HuH-7.5 (cell line): ENCODE measurements around the gene CAPN9.
A peak's percentile ranks its signal among the peaks of the same experiment; 100 is the strongest.
"Not testable (repeated sequence)": the region's sequence is repeated elsewhere in the genome, so short reads cannot be mapped to it uniquely, and the experiment has no call there.

Source experiments
- DNase-seq: peaks from one replicate; pipeline ENCODE4 v3.0.0; 2011; ENCODE audit warnings: low spot score

CAPN9 gene, protein sequence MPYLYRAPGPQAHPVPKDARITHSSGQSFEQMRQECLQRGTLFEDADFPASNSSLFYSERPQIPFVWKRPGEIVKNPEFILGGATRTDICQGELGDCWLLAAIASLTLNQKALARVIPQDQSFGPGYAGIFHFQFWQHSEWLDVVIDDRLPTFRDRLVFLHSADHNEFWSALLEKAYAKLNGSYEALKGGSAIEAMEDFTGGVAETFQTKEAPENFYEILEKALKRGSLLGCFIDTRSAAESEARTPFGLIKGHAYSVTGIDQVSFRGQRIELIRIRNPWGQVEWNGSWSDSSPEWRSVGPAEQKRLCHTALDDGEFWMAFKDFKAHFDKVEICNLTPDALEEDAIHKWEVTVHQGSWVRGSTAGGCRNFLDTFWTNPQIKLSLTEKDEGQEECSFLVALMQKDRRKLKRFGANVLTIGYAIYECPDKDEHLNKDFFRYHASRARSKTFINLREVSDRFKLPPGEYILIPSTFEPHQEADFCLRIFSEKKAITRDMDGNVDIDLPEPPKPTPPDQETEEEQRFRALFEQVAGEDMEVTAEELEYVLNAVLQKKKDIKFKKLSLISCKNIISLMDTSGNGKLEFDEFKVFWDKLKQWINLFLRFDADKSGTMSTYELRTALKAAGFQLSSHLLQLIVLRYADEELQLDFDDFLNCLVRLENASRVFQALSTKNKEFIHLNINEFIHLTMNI

GRCh38 chr1:230747127-230747730, at the start of gene CAPN9:
TSS of gene CAPN9 (plus strand) at chr1:230747388. CDS start at chr1:230747497, 109 bp downstream.
- no peak for DNase-seq

GRCh38 chr1:230698130-230698529, 49.1 kb upstream of the CAPN9 start:
- DNase-seq, result no peak

- DNase-seq, result not testable (repeated sequence)
These were observed 48.2 kb upstream of the CAPN9 start for GRCh38 chr1:230698964-230699363.

DNA sequence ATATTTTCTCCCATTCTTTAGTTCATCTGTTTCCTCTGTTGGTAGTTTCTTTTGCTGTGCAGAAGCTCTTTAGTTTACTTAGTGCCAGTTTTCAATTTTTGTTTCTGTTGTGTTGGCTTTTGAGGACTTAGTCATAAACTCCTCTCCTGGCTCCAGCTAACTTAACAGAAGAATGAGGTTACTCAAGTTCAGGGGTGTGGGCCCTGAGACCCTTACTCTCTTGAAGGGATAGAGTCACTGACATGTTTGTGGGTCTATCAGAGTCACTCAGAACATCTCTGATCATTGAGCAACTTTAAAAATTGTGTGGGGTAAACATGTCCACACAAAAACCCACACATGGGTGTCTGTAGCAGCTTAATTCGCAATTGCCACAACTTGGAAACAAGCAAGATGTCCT, 47.5 kb upstream of the CAPN9 start:
- DNase-seq, result no peak

- DNase-seq, result no peak
These were observed 47.1 kb upstream of the CAPN9 start for GRCh38 chr1:230700132-230700531.

GRCh38 chr1:230701434-230701833, 45.8 kb upstream of the CAPN9 start:
- no peak for DNase-seq

- peak; percentile 47 for DNase-seq
These were observed 45.1 kb upstream of the CAPN9 start for GRCh38 chr1:230701895-230702768.

DNA sequence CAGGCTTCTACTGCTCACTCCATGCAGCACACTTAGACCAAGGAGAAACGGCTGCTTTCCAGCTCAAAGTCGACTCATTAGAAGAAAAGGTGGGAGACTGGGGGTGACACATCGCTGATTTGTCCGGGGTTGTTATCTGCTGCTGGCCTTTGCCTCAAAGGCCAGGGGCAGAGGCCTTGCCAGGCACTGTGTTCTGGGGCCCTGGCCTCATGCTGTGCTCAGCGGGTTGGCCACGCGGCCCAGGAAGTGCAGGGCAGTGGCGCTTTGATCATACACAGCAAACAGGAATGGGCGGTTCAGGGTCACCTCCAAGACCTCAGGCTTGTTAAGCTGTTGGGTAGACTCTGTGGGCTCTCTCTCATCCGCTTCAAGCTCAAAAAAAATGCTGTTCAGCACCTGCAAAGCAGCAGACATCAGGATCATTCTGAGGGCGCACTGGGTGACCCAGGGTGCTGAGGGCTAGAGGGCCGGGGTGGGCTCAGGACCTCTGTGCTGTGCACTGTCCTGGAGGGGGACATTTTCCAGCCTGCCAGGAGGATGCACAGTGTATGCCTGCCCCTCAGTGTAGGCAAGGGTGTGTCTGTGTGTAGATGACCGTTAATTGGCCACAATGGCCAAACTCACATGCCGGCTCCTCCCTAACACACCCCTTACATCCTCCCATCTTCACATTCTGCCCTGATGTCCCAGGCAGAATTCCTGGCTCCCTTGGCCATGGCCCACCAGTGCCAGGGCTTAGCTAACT, 44.1 kb upstream of the CAPN9 start:
- peak; percentile 57 for DNase-seq

DNA sequence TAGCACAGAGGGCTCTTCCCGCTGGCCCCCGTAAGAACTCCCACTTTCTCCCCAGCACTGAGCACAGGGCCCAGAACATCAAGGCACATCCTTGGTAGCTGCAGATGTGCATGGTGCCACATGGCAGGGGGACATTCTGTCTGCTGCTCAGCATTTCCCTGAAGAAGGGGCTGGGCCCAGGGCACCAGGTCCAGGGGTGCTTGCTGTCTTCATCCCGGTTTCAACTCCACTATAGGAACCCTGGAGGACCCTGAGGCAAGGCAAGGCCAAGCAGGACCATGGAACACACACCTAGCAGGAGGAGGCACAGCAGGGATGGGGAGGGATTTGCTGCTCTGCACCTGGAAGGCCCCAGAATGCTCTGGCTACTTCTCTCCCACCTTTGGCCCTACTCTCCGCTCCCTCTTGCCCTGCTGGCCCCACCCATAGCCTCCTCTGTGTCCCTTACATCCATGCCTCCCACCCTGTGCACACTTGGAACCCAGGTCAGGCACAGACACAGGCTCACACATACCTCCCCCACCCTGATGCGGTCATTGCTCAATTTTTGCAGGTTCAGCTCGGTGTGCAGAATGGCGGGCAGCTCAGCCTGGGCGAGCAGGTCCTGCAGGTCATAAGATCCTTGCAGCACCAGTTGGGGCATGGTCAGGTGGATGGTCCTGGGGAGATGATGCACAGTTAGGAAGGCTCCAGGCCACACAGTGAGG, 43.4 kb upstream of the CAPN9 start:
- DNase-seq, result no peak

DNA sequence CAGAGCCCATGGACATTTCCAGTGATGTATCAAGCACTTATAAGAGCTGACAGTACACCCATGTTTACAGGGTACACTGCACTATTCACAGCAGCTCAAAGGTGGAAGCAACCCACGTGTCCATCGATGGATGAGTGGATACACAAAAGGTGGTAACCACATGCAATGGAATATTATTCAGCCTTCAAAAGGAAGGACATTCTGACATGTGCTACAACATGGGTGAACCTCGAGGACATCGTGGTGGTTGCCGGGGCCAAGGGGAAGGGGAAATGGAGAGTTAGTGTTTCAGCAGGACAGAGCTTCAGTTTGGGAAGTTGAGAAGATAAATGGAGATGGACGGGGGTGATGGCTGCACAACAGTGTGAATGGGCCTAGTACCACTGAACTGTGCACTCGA, 42.4 kb upstream of the CAPN9 start:
- DNase-seq, result no peak

GRCh38 chr1:230705289-230706019, 41.7 kb upstream of the CAPN9 start:
- DNase-seq, result no peak

DNA sequence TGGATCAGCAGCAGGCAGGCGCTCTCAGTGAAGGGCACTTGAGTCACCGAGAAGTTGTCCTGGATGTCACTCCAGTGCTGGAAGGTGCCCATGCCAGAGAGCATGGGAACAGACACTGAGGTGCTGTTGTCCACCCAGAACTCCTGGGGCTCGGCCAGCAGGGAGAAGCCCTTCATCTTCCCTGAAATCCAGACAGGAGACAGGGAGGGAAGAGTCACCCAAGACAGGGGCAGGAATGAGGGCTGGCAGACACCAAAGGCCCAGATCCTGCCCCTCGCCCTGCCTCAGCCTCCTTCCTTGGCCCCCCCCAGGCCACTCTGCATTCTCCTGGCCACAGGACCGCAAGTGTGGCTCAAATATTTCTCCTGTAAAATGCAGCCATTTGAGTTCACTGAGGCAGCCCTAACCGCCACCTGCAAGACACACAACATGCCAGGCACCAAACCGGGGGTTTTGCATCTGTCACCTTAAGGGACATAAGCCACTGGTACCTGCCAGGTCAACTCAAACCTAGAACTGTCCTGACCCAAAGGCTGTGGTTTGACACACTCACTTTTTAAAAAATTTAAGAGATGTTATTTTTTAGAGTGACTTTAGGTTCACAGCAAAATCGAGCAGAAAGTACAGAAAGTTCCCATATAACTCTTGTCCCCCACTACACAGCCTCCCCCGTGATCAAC, 41.0 kb upstream of the CAPN9 start:
- DNase-seq, result no peak

- DNase-seq, result no peak
These were observed 40.1 kb upstream of the CAPN9 start for GRCh38 chr1:230706887-230707731.

DNA sequence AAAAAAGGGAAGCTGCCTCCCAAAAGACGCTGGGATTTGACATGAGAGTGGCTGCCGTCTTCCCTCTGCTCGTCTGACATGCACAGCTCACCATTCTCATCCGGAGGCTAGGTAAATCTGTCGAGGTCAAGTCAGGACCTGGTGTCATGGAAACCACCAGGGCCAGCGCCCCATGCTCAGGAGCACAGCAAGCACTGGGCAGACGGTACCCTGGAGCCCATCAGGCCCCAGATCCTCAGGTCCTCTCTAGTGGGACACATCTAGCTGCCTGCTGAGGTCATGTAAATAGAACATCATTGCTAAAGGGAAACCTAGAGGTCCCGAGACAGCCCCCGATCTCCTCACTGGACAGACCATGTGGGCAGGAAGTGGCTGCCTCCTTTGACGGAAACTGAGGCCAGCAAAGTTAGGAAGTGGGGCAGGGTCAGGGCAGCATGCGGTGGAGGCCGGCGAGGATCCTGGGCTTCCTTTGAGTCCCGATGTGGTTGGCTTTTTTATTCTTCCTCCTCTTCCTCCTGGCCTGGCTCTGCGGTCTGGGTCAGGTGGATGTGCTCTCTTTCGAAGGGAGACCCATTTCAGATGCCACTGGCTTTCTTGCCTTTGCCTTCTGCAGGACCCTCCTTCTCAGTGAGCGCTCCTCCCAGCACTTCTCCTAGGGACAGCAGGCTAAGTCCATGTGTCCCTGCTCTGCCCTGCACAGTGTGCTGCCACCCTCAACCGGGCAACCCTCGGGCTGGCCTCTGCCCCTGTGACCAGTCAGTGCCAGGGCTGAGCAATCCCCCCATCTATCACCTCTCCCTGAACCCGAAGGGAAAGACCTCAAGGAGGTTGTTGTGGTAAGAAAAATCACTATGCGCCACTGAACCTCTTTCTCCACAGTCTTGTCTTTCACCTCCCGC, 39.2 kb upstream of the CAPN9 start:
- DNase-seq, result no peak

GRCh38 chr1:230708631-230709580, 38.3 kb upstream of the CAPN9 start:
- peak; percentile 88 for DNase-seq
